Nucleus accumbens (tissue), 56 donors: ENCODE data around the gene BIRC6.

ENCODE experiments used
- DNase-seq, 56 donors: peaks; one replicate each; lab custom pipeline; 2025; lab: John Stamatoyannopoulos, UW

Gene BIRC6

DNA sequence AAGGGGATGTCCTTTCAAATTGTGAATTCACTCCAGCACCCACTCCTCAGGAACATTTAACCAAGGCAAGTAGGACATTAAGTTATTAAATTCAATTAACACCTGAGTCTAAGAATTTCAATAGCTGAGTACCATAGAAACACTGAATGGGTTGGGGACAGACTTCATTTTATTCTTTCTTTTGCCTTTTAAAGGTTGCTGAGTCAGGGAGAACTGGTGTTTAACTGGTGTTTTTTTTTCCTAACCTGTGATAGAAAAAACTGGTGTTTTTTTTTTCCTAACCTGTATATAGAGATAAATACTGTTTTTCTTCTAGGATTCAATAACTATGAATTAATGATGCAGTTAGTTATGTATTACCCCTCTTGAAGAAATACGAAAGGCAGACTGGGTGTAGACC, 309.9 kb downstream of the BIRC6 start:
- DNase-seq: no peak

DNA sequence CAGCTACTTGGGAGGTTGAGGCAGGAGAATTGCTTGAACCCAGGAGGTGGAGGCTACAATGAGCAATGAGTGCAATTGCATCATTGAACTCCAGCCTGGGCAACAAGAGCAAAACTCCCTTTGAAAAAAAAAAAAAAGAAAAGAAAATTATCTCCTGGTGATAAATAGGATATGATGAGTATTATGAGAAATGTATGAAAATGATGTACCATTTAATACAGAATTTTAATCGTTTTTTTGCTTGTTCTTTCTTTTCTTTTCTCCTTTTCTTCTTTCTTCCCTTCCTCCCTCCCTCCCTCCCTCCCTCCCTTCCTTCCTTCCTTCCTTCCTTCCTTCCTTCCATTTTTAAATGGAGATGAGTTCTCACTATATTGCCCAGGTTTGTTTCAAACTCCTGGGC, 311.4 kb downstream of the BIRC6 start:
- DNase-seq: no peak
